Activated CD8-positive, alpha-beta memory T cell treated with anti-CD3 and anti-CD28 coated beads for 4 hours (primary cell): ENCODE results near the gene MSN.
"Not testable (repeated sequence)": the region's sequence is repeated elsewhere in the genome, so short reads cannot be mapped to it uniquely, and the experiment has no call there.

Experiments used
- DNase-seq, 2 donors: peaks; one replicate each; pipeline ENCODE4 v3.0.0-alpha.2; 2020; ENCODE audit warnings: low read depth in 2 of 2

Gene MSN

DNA sequence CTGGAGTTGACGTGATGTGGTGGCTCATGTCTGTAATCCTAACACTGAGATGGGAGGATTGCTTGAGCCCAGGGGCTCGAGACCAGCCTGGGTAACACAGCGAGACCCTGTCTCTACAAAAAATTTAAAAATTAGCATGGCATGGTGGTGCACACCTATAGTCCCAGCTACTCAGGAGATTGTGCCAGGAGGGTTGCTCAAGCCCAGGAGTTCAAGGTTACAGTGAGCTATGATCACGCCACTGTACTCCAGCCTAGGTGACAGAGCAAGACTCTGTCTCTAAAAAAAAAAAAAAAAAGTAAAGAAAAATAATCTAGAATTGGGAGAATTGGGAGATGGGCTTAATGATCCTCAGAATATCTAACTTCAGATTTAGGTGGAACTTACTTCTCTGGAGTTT lies 51.1 kb downstream of the MSN start:
- no peak for DNase-seq

DNA sequence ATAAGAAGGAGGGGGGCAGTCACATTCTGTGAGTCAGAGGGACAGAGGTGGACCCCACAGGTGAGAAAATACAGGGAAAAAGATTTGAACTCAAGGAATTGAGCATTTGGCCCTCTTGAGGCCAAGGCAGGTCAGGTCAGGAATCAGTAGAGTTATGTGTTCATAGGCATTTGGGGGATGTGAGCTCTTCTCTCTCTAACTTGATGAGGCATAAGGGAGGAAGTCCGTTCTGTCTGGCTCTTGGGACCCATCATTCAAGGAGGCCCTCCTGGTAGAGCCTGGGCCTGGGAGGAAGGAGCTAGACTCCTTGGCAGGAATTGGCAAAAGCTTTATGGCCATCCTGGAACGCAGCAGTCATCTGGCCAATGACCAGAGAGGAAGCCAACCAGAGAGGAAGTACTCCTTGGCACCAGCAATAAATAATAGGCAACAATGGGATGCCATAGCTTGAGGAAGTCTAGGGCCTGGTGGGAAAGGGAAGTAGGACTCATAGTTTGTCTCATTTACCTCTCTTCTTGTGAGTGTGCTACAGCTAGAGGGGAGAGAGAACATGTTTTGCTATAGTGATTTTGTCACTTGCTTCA lies 53.0 kb downstream of the MSN start:
- no peak for DNase-seq

DNA sequence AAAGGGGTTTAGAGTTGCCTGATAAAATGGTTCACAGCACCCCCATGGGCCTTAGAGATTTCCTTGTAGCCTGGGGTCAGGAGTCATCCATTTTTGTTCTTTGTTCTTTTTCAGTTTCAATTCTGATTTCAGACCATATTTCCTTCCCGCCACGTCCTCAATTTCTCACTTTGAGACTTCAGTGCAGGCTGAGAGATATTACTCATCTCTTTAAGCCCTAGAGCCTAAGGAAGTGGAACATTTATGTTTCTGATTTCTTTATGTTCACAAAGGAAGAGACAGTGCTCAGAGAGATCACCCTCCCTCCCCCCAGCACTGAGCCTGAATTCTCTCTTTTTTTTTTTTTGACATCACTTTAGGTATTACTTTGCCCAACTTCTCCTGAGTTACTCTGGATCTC lies 56.3 kb downstream of the MSN start:
- peak in 1 of 2 donors; percentile 7 for DNase-seq

DNA sequence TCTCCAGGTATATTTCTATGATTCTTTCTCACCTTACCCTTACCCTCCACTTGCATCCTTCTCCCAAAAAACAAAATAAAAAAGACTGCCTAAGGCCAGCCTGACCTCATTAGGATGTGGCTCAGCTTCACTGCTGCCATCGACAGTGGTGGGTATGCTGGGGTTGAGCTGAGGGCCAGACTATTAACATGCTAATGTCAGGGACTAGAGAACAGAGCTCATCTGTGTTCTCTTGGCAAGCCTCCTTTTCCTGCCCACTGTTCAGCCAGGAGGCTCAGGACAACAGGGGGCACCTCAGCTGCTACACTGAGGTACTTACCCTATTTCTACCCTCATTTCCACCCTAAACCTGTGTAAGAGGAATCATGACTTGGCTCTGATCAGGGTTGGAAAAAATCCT lies 59.3 kb downstream of the MSN start:
- DNase-seq = no peak

DNA sequence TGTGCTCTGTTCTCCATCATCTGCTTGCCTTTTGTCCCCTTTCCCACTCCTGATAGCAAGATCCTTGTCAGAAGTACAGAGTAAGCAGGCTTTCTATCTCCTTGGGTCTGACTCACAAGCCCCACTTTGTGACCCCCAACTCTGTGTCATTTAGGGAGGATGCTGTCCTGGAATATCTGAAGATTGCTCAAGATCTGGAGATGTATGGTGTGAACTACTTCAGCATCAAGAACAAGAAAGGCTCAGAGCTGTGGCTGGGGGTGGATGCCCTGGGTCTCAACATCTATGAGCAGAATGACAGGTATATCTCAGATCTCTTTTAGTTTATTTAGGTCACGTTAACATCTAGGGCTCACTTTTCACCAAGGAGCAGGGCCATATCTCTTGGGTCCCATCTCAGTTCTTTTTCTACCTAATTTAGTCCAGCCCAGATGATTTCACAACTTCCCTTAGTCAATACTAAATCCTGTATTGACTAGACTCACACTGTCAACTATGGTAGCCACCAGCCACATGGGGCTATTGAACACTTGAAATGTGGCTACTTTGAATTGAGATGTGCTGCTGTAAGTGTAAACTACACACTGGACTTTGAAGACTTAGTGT lies 64.3 kb downstream of the MSN start:
- no peak for DNase-seq

DNA sequence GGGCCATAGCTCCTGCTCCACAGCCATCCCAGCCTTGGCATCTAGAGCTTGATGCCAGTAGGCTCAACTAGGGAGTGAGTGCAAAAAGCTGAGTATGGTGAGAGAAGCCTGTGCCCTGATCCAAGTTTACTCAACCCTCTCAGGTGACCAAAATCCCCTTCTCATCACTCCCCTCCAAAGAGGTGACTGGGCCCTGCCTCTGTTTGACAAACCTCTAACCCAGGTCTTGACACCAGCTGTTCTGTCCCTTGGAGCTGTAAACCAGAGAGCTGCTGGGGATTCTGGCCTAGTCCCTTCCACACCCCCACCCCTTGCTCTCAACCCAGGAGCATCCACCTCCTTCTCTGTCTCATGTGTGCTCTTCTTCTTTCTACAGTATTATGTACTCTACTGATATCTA lies 73.5 kb downstream of the MSN start:
- no peak for DNase-seq

DNA sequence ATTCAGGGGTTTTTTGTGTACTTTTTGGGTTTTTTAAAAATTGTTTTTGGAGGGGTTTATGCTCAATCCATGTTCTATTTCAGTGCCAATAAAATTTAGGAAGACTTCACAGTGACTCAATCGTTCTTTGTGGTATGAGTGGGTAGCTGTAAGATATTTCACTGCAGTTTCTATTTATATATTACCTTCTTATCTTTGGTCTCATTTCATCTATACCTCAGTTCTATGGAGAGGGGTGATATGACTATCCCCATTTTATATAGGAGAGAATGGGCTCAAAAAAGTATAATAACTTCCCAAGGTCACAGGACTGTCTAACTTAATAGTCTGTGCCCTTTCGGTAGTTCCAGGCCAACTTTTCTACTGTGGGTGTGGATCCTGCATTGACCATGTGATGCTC lies 74.4 kb downstream of the MSN start:
- no peak for DNase-seq

DNA sequence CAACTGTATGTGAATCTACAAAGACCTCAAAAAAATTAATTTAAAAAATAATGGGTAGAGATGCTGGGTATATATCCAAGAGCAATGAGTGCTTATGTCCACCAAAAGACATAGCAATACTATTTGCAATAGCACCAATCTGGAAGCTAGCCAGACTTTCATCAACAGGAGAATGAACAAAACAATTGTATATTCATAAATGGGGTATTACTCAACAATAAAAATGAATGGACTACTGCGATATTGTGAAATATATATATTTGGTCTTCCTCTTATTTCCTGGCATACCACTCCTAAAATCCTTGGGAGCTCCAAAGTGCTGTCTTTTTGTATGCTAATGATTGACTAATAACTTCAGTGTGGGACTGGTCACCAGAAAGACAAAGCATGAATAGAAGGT lies 77.5 kb downstream of the MSN start:
- no peak for DNase-seq

DNA sequence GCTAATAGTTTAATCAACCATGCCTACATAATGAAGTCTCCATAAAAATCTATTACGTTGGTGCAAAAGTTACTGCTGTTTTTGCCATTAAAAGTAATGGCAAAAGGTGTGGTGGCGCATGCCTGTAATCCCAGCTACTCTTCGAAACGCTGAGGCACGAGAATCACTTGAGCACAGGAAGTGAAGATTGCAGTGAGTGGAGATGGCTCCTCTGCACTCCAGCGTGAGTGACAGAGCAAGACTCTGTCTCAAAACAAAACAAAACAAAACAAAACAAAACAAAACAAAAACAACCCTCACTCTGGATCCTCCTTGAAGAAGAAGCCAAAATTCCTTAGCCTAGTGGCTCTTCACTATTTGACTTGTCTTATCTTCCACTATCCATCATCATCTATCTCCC lies 78.0 kb downstream of the MSN start:
- DNase-seq = no peak

DNA sequence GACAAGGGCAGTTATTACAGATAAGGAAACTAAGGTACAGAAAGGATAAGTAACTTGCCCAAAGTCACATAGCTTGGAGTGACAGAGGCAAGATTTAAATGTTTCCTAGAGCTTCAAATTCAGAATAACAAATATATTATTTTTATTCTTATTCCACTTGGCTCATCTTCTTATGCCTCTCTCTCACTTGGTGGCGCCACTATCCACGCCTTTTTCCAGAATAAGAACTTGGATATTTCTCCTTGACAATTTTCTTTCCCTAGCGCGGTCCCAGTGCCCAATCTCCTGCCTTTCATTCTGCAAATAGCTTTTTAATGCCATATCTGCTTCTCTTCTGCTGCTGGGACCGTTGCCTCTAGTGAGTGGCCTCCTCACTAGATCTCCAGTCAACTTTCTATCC lies 78.5 kb downstream of the MSN start:
- DNase-seq = no peak

DNA sequence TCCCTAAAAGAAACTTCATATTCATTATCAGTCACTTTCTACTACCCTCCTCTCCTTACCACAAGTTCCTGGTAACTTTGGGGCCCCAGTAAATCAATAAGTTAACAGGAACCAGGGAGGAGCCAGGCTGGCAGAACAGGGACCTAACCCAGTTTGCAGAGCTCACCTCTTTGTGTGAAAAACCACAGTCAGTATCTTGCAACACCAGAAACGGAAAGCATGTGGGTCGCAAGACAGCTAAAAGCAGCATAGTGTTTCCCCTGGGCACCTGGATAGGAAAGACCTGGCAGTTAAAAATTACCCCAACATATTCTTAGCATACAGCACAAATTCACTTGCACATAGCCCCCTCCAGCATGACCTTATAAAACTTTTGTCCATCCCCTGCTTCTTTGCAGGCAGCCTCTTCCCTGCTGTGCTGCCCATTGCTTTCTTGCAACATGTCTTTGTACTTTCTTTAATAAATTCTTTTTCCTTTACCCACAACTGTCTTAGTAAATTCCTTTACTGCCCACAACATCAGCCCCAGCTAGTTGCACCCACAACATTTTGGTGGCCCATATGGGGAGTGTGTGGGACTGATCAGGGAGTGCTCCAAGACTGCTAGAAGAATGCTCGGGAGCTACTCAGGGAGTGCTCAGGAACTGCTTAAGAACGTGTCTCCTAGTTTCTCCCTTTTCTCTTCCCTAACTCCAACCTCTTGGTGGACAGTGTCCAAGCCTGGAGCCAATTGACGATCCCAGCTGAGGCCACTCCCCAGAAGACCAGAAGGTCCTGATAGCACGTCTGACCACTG lies 83.4 kb downstream of the MSN start:
- DNase-seq = no peak

DNA sequence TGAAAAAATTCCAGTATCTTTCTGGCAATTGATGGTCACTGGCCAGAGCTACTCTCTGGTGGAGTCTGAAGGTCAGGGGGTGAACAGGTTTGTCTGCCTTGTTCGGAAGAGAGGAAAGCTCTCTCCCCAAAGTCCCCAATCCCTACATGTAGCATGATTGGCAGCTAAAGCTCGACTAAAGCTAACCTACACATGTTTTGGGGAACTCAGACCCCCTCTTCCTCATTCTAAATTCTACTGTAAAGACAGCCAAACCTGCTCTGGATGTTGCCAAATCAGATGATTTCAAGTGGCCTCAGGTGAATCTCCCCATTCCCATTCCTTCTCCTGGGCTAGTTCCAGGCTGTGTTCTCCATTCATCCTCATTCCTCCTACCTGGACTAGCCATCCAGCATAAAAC lies 84.1 kb downstream of the MSN start:
- no peak for DNase-seq

DNA sequence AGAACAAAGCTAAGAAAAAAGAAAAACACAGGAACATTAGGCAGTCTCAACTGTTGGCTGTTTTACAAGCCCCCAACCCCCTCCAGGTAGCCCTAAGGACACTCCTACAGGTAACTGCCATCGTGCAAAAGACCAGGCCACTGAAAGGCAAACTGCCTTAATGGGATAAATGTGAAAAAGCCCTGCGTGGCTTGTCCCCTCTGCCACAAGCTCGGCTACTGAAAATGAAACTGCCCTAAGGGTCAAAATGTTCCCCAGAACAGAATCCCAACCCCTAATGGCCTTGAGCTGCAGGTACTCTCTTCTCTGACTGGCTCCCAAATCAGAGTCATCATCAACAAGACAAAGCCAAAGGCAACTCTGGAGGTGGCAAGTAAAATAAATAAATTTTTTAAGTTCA lies 84.8 kb downstream of the MSN start:
- DNase-seq = no peak

DNA sequence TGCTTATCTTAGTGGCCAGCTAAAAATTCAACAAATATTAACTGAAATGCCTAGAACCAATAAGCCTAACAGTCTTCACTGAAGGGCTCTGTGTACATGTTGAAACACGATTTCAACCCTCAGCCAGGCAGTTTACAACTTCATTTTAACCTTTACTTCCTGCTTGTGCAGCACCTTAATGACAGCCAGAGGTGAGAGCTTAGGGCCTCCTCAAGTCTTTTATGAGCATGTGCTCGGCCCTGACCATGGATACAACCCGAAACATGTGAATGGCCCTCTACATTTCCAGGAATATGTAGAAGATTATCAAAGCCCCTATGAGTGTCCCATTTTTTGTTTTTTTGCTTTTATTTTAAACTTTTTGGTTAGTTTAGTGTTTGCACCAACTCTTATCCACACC lies 88.3 kb downstream of the MSN start:
- no peak for DNase-seq

DNA sequence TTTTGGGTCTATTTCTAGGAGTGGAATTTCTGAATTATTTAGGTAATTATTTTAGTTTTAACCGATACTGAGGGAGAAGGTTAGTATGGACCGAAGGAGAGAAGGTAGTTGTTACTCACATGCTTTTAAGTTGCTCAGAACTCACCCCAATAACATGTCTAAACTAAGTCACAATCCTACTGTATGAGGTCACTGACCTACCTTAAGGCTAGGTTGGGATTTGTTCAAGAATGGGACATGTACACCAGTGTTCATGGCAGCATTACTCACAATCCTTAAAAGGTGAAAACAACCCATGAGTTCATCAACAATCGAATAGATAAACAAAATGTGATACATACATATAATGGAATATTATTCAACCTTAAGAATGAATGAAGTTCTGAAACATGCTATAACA lies 90.5 kb downstream of the MSN start:
- no peak for DNase-seq

DNA sequence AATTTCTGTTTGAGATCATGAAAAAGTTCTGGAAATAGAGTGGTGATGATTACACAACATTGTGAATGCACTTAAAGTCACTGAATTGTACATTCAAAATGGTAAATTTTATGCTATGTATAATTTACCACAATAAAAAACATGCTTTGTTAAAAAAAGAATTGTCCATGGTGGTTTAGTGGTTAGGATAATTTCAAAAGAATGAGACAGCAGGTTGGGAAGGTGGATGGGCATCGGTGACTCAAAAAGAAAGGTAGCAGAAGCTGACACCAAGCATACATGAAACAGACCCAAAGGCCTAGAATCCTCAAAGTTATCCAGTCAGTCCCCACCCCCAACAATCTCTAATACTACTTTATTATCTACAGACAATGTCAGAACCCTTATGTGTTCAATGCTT lies 91.1 kb downstream of the MSN start:
- DNase-seq = no peak

DNA sequence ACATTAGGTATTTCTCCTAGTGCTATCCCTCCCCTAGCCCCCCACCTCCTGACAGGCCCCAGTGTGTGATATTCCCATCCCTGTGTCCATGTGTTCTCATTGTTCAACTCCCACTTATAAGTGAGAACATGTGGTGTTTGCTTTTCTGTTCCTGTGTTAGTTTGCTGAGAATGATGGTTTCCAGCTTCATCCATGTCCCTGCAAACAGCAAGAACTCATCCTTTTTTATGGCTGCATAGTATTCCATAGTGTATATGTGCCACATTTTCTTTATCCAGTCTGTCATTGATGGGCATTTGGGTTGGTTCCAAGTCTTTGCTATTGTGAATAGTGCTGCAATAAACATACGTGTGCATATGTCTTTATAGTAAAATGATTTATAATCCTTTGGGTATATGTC lies 92.1 kb downstream of the MSN start:
- not testable (repeated sequence) for DNase-seq

DNA sequence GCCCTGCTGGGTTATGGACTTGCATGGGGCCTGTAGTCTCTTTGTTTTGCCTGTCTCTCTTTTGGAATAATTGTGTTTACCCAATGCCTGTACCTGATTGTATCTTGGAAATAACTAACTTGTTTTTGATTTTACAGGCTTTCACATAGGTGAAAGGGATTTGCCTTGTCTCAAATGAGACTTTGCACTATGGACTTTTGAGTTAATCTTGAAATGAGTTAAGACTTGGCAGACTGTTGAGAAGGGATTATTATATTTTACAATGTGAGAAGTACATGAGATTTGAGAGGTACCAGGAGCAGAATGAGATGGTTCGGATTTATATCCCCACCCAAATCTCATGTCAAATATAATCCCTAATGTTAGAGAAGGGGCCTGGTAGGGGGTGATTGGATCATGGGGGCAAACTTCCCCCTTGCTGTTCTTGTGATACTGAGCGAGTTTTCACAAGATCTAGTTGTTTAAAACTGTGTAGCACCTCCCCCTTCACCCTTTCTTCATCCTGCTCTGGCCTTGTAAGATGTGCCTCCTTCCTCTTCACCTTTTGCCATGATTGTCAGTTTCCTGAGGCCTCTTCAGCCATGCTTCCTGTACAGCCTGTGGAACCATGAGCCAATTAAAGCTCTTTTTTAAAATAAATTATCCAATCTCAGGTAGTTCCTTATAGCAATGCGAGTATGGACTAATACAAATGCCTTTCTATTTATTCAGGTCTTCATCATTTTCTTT lies 102.3 kb downstream of the MSN start:
- no peak for DNase-seq

DNA sequence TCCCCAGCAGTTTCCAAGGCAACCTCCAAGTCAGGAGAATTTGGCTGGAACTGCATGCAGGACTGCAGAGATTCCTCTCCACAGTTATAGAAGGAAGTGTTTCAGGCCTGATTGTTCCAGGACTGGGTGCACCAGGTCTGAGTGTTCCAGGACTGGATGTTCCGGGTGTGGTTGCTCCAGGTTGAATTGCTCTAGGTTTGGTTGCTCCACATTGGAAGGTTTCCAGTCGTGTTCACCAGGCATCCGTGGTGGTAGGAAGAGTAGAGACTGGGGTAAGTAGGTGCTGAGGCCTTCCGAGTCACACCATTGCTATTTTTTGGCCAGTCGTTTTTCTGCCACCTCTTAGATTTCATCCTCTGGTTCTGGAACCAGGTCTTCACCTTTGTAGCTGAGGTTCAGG lies 105.4 kb downstream of the MSN start:
- no peak for DNase-seq

DNA sequence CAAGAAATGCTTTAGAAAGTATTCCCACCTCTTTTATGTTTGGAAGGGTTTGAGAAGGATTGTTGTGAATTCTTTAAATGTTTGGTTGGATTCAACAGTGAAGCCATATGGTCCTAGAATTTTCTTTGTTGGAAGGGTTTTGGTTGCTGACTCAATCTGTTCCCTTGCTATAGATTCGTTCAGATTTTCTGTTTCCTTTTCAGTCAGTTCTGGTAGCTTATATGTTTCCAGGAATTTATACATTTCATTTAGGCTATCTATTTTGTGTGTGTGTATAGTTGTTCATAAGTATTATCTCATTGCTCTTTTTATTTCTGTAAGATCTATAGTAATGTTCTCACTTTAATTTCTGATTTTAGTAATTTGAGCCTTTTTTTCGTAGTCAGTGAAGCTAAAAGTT lies 114.4 kb downstream of the MSN start:
- DNase-seq = no peak

DNA sequence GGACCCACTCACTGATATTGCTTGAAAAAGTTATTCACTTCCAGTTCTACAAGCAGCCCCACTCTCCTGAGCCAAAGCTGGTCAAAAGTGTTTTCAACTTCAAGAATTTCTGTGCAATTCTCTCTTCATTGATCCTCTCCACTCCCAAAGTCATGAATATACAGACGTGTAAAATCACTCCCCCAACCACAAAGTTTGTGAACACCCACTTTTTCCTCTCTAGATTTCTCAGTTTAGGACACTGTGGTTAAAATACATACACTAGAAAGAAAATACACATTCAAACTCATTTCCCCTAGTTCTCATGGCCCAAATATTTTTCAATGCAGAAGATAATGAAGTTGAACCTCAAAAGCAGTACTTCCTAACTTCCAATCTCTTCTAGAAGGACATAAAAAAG lies 116.3 kb downstream of the MSN start:
- no peak for DNase-seq
